Endothelial cell of umbilical vein (primary cell): Measurements from ENCODE around the gene CTDP1. TPM values are rescaled to one million over a fixed set of nuclear protein-coding genes. Genes with fewer than 3 reads are reported as not detected.

ENCODE experiments used
- BruUV-seq: library from RNA; stranded (reverse); fragments of 400-500 nt; replicated peaks from 2 replicates; lab custom pipeline; 2021; lab: Mats Ljungman, UMichigan
- CTCF ChIA-PET: fragments of 300-600, 350-600 bp; sonication (Branson Sonifier 250); formaldehyde crosslinking; loops from one replicate; lab custom pipeline; 2021; ENCODE audit warnings: antibody characterized with exemption, inconsistent platforms; lab: Charles Lee
- POLR2A ChIA-PET: fragments of 300-600, 350-600 bp; sonication (Branson Sonifier 250); formaldehyde crosslinking; loops from one replicate; lab custom pipeline; 2021; ENCODE audit warnings: antibody characterized with exemption, inconsistent platforms; lab: Charles Lee
- DNase-seq: peaks from one replicate; pipeline ENCODE4 v3.0.0-alpha.2; 2011; ENCODE audit warnings: low read depth, low spot score
- FAIRE-seq: peaks from 2 replicates; lab custom pipeline; 2011; peaks lifted over from hg19 to GRCh38; lab: Jason Lieb, UNC
- H2AFZ ChIP-seq: 2 replicates; pipeline ENCODE4 v1.6.0; 2012; ENCODE audit warnings: low read depth, low read length, control low read depth, inconsistent platforms
- H3K27ac ChIP-seq: 2 replicates; pipeline ENCODE4 v1.5.1; 2011; ENCODE audit warnings: low read depth, mild to moderate bottlenecking, control low read depth, low read length, moderate library complexity; ENCODE audit not compliant: insufficient read depth
- H3K27me3 ChIP-seq, 2 experiments: 2 replicates each; pipeline versions ENCODE4 v1.6.0 to v1.6.1; 2011; ENCODE audit warnings: low read length in 2 of 2, mixed read lengths in 1 of 2; ENCODE audit not compliant: control insufficient read depth in 2 of 2, insufficient read depth in 2 of 2
- H3K36me3 ChIP-seq, 2 experiments: 2 replicates in 1 of 2; 3 replicates in 1 of 2; pipeline ENCODE4 v1.5.1; 2011; ENCODE audit warnings: low read length in 2 of 2, mild to moderate bottlenecking in 1 of 2, moderate library complexity in 1 of 2; ENCODE audit not compliant: control insufficient read depth in 2 of 2, insufficient read depth in 2 of 2; ENCODE audit errors: extremely low read depth in 1 of 2
- H3K4me1 ChIP-seq: 3 replicates; pipeline ENCODE4 v1.5.1; 2011; ENCODE audit warnings: mild to moderate bottlenecking, low read length; ENCODE audit not compliant: control insufficient read depth, insufficient read depth; ENCODE audit errors: extremely low read depth
- H3K4me2 ChIP-seq: 2 replicates; pipeline ENCODE4 v1.6.1; 2011; ENCODE audit warnings: low read length, control low read depth, mixed read lengths; ENCODE audit not compliant: insufficient read depth
- H3K4me3 ChIP-seq, 3 experiments: fragments of 200-600 bp in 1 of 3; sonication (generic), shearing (Covaris generic) in 1 of 3; replicated peaks in 1 of 3; 2 replicates each; pipeline ENCODE4 v1.5.1; 2011 to 2016; ENCODE audit warnings: control low read depth in 3 of 3, low read length in 3 of 3, mild to moderate bottlenecking in 2 of 3, inconsistent platforms in 1 of 3, low read depth in 1 of 3, moderate library complexity in 1 of 3; ENCODE audit not compliant: insufficient read depth in 1 of 3
- H3K79me2 ChIP-seq: 2 replicates; pipeline ENCODE4 v1.6.0; 2012; ENCODE audit warnings: low read length, inconsistent platforms; ENCODE audit not compliant: control insufficient read depth, insufficient read depth
- H3K9ac ChIP-seq: replicated peaks from 2 replicates; pipeline ENCODE3; 2011; ENCODE audit warnings: low read length, control low read depth; ENCODE audit not compliant: insufficient read depth; ENCODE audit errors: extremely low read depth
- H3K9me1 ChIP-seq: replicated peaks from 3 replicates; pipeline ENCODE4 v1.6.0; 2011; ENCODE audit warnings: mild to moderate bottlenecking, low read length; ENCODE audit not compliant: control insufficient read depth, insufficient read depth; ENCODE audit errors: extremely low read depth
- H3K9me3 ChIP-seq: replicated peaks from 2 replicates; pipeline ENCODE4 v1.5.1; 2012; ENCODE audit warnings: low read length, inconsistent platforms; ENCODE audit not compliant: control insufficient read depth, insufficient read depth
- H4K20me1 ChIP-seq: replicated peaks from 2 replicates; pipeline ENCODE3; 2011; ENCODE audit warnings: mild to moderate bottlenecking, low read length; ENCODE audit not compliant: control insufficient read depth, insufficient read depth; ENCODE audit errors: extremely low read depth
- EZH2 ChIP-seq: IDR thresholded peaks from 2 replicates; pipeline ENCODE4 v1.6.1; 2012; ENCODE audit warnings: borderline replicate concordance, low read depth, mild to moderate bottlenecking, moderate library complexity, low read length, inconsistent platforms; ENCODE audit not compliant: severe bottlenecking
- FOS ChIP-seq: IDR thresholded peaks from 2 replicates; pipeline ENCODE4 v1.6.1; 2011; ENCODE audit warnings: mild to moderate bottlenecking, low read length, moderate library complexity, borderline replicate concordance; ENCODE audit not compliant: insufficient read depth
- GATA2 ChIP-seq: IDR thresholded peaks from 2 replicates; pipeline ENCODE4 v1.7.0; 2011; ENCODE audit warnings: low read depth, mild to moderate bottlenecking, moderate library complexity, mixed read lengths, low read length; ENCODE audit not compliant: insufficient read length, insufficient read depth
- JUN ChIP-seq: IDR thresholded peaks from 2 replicates; pipeline ENCODE4 v1.6.1; 2011; ENCODE audit warnings: borderline replicate concordance, low read depth; ENCODE audit not compliant: insufficient read length, insufficient read depth
- MYC ChIP-seq: IDR thresholded peaks from one replicate; pipeline ENCODE4 v1.6.1; 2011; ENCODE audit warnings: mild to moderate bottlenecking, low read depth, low read length
- POLR2A ChIP-seq: IDR thresholded peaks from 2 replicates; pipeline ENCODE4 v1.6.1; 2012; ENCODE audit warnings: low read depth, mild to moderate bottlenecking, control low read depth, low read length
- POLR2AphosphoS5 ChIP-seq: IDR thresholded peaks from 2 replicates; pipeline ENCODE4 v1.6.1; 2012; ENCODE audit warnings: low read depth, mild to moderate bottlenecking, control low read depth, low read length, moderate library complexity; ENCODE audit not compliant: insufficient read depth
- dilution Hi-C: fragments of 300-500 bp; cut with MboI; formaldehyde crosslinking; loops from one replicate; pipeline ENCODE4 v1.15.0; 2019; ENCODE audit warnings: low sequenced_read_pairs; ENCODE audit not compliant: extremely low pct_ligation_motif_present
- intact Hi-C: fragments of 100-400 bp; cut with micrococcal nuclease; formaldehyde crosslinking; loops from one replicate; pipeline ENCODE4 v1.10.0; 2022
- polyA plus RNA-seq, 4 experiments: library from polyadenylated mRNA; depleted of rRNA in 3 of 4; stranded (reverse) in 3 of 4; unstranded in 1 of 4; fragments of >200 nt; gene quantifications; 2 replicates each; pipeline versions ENCODE4 v1.2.1 to v1.2.3, GENCODE V29; 2011 to 2012; ENCODE audit warnings: missing spikeins in 1 of 4
- total RNA-seq: library from RNA; stranded (reverse); gene quantifications from 2 replicates; pipeline ENCODE4 v1.2.3, GENCODE V29; 2021
- TF ChIP-seq, protein P1 (sequence below), 2 donors: IDR thresholded peaks; 1 replicate in 1 of 2; 2 replicates in 1 of 2; pipeline ENCODE4 v1.5.1; 2011; ENCODE audit warnings: low read length in 2 of 2, mild to moderate bottlenecking in 2 of 2, moderate library complexity in 2 of 2, control low read depth in 1 of 2, inconsistent platforms in 1 of 2, low read depth in 1 of 2; ENCODE audit not compliant: insufficient read depth in 1 of 2; ENCODE audit errors: extremely low read depth in 1 of 2
- TF ChIP-seq, protein P2 (sequence below): IDR thresholded peaks from 2 replicates; pipeline ENCODE4 v1.6.1; 2011; ENCODE audit not compliant: insufficient read depth, insufficient read length

Gene CTDP1
- total and polyA plus RNA-seq, 2 donors (not counting 3 experiments of a cell fraction or from before 2014, with no cell fraction given): 15.3 to 27.6 TPM

DNA sequence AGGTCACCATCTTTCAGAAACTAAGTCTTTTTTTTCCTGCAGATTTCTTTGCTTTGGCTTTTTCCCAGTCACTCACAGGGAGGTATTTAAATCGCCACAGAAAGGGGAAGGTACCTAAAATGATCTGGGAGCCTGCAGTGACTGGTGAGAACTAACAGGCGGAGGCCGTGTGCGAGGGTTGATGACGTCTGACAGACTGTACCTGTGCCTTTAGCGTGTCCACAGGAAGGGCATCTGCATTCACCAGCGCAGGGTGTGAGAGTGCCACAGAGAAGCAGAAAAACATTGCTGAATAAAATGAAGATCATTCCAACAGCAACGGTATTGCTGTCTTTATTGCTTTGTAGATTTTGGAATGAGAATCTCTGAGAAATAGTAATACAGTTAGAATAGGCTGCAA, 5.7 kb downstream of the CTDP1 start:
- Histone ChIP-seq H2AFZ (no peak overlapping the region), H3K36me3 (no peaks in the 10 kb centered on the region), H3K27ac (no peak overlapping the region), H3K4me3 (no peak overlapping the region), H3K9ac (no peak overlapping the region), H3K9me3 (no peaks in the 10 kb centered on the region), H3K9me1 (no peaks in the 10 kb centered on the region), H3K4me1 (peaks cover 7% of the 10 kb centered on the region), H4K20me1 (no peaks in the 10 kb centered on the region), H3K4me2 (no peak overlapping the region), H3K79me2 (peaks cover 85% of the 10 kb centered on the region), H3K27me3 (no peaks in the 10 kb centered on the region)
- no TSS peak for BruUV-seq
- dilution Hi-C loops: no loop called here
- no peak for FAIRE-seq
- TF ChIP-seq JUN (no peak), POLR2AphosphoS5 (no peak), FOS (no peak), POLR2A (no peak), EZH2 (no peak), MYC (no peak), GATA2 (no peak)
- TF ChIP-seq, protein P1, sequence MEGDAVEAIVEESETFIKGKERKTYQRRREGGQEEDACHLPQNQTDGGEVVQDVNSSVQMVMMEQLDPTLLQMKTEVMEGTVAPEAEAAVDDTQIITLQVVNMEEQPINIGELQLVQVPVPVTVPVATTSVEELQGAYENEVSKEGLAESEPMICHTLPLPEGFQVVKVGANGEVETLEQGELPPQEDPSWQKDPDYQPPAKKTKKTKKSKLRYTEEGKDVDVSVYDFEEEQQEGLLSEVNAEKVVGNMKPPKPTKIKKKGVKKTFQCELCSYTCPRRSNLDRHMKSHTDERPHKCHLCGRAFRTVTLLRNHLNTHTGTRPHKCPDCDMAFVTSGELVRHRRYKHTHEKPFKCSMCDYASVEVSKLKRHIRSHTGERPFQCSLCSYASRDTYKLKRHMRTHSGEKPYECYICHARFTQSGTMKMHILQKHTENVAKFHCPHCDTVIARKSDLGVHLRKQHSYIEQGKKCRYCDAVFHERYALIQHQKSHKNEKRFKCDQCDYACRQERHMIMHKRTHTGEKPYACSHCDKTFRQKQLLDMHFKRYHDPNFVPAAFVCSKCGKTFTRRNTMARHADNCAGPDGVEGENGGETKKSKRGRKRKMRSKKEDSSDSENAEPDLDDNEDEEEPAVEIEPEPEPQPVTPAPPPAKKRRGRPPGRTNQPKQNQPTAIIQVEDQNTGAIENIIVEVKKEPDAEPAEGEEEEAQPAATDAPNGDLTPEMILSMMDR (IDR thresholded peaks at IDR 0.05; ENCODE audit: extremely low read depth in 1 of 2, insufficient read depth in 1 of 2, low read depth in 1 of 2, low read length in 2 of 2): no peak
- TF ChIP-seq, protein P2, sequence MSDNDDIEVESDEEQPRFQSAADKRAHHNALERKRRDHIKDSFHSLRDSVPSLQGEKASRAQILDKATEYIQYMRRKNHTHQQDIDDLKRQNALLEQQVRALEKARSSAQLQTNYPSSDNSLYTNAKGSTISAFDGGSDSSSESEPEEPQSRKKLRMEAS: no peak
- CTCF ChIA-PET: no interaction called here
- DNase-seq: no peak
- POLR2A ChIA-PET: no interaction called here
- intact Hi-C loops: no loop called here
